ACC112 (cell line): ENCODE measurements around the gene DIAPH3.

Experiments used
- H2AFZ ChIP-seq: fragments of 200-600 bp; sonication (generic); one replicate; pipeline ENCODE4 v1.6.0; 2017; ENCODE audit warnings: antibody characterized with exemption, low read length; ENCODE audit not compliant: unreplicated experiment
- H3K27ac ChIP-seq: fragments of 200-600 bp; sonication (generic); 2 replicates; pipeline ENCODE4 v1.5.1; 2014; ENCODE audit warnings: low read depth, mild to moderate bottlenecking, antibody characterized with exemption, low read length, moderate library complexity
- H3K27me3 ChIP-seq: fragments of 200-600 bp; sonication (generic); 2 replicates; pipeline ENCODE4 v1.6.1; 2014; ENCODE audit warnings: mild to moderate bottlenecking, antibody characterized with exemption, low read length, moderate library complexity, mixed read lengths; ENCODE audit not compliant: insufficient read depth
- H3K36me3 ChIP-seq: fragments of 200-600 bp; sonication (generic); 2 replicates; pipeline ENCODE4 v1.6.1; 2016; ENCODE audit warnings: mild to moderate bottlenecking, antibody characterized with exemption, low read length, moderate library complexity, mixed read lengths; ENCODE audit not compliant: insufficient read depth
- H3K4me1 ChIP-seq: fragments of 200-600 bp; sonication (generic); one replicate; pipeline ENCODE4 v1.6.1; 2016; ENCODE audit warnings: low read length, mixed read lengths; ENCODE audit not compliant: insufficient read depth, unreplicated experiment, control insufficient read depth
- H3K4me3 ChIP-seq: fragments of 200-600 bp; sonication (generic); 2 replicates; pipeline ENCODE4 v1.5.1; 2014; ENCODE audit warnings: mild to moderate bottlenecking, low read depth, low read length
- H3K79me2 ChIP-seq: fragments of 200-600 bp; sonication (generic); one replicate; pipeline ENCODE4 v1.6.0; 2016; ENCODE audit warnings: low read length; ENCODE audit not compliant: control insufficient read depth, unreplicated experiment, insufficient read depth

DIAPH3 gene

GRCh38 chr13:60174113-60174512 lies 10.4 kb upstream of the DIAPH3 start:
- no peaks in the 10 kb centered on the region for H3K4me1 ChIP-seq
- H3K27me3 ChIP-seq, result no peaks in the 10 kb centered on the region
- H3K36me3 ChIP-seq, result no peaks in the 10 kb centered on the region
- H2AFZ ChIP-seq, result no peak overlapping the region
- H3K79me2 ChIP-seq, result no peaks in the 10 kb centered on the region
- H3K27ac ChIP-seq, result no peak overlapping the region
- H3K4me3 ChIP-seq, result no peak overlapping the region

GRCh38 chr13:60172111-60172510 lies 8.4 kb upstream of the DIAPH3 start:
- Histone ChIP-seq H3K4me1 (no peaks in the 10 kb centered on the region), H3K36me3 (no peaks in the 10 kb centered on the region), H3K27me3 (no peaks in the 10 kb centered on the region), H3K4me3 (no peak overlapping the region), H3K79me2 (no peaks in the 10 kb centered on the region), H3K27ac (no peak overlapping the region), H2AFZ (no peak overlapping the region)

GRCh38 chr13:60170414-60170813 lies 6.7 kb upstream of the DIAPH3 start:
- Histone ChIP-seq H3K27ac (no peak overlapping the region), H3K4me3 (no peak overlapping the region), H2AFZ (no peak overlapping the region), H3K4me1 (peaks cover 8% of the 10 kb centered on the region), H3K36me3 (no peaks in the 10 kb centered on the region), H3K79me2 (peaks cover under 1% of the 10 kb centered on the region), H3K27me3 (no peaks in the 10 kb centered on the region)

GRCh38 chr13:60169239-60170031 lies 5.7 kb upstream of the DIAPH3 start:
- no peak overlapping the region for H2AFZ ChIP-seq
- no peak overlapping the region for H3K4me3 ChIP-seq
- H3K27me3 ChIP-seq, result no peaks in the 10 kb centered on the region
- no peak overlapping the region for H3K27ac ChIP-seq
- peaks cover 17% of the 10 kb centered on the region for H3K4me1 ChIP-seq
- H3K79me2 ChIP-seq, result peaks cover 9% of the 10 kb centered on the region
- H3K36me3 ChIP-seq, result no peaks in the 10 kb centered on the region

- Histone ChIP-seq H3K36me3 (no peaks in the 10 kb centered on the region), H3K27me3 (no peaks in the 10 kb centered on the region), H3K27ac (no peak overlapping the region), H3K4me3 (no peak overlapping the region), H2AFZ (no peak overlapping the region), H3K4me1 (peaks cover 20% of the 10 kb centered on the region), H3K79me2 (peaks cover 21% of the 10 kb centered on the region)
These were observed 3.4 kb upstream of the DIAPH3 start for GRCh38 chr13:60167121-60167520.

GRCh38 chr13:60165391-60166099 lies 1.8 kb upstream of the DIAPH3 start:
- peaks cover 22% of the 10 kb centered on the region for H3K4me1 ChIP-seq
- H2AFZ ChIP-seq, result no peak overlapping the region
- H3K79me2 ChIP-seq, result peaks cover 36% of the 10 kb centered on the region
- peaks cover 9% of the 10 kb centered on the region; the same call in 1 of the 2 replicates for H3K36me3 ChIP-seq
- H3K27ac ChIP-seq, result no peak overlapping the region
- H3K4me3 ChIP-seq, result peak overlapping the region; percentile 95
- no peaks in the 10 kb centered on the region for H3K27me3 ChIP-seq

- H3K36me3 ChIP-seq, result peaks cover 13% of the 10 kb centered on the region; the same call in 1 of the 2 replicates
- peaks cover 48% of the 10 kb centered on the region for H3K79me2 ChIP-seq
- peak overlapping the region; percentile 81 for H2AFZ ChIP-seq
- no peaks in the 10 kb centered on the region for H3K27me3 ChIP-seq
- H3K27ac ChIP-seq, result peak overlapping the region; percentile 36
- H3K4me1 ChIP-seq, result peaks cover 22% of the 10 kb centered on the region
- peak overlapping the region; percentile 95 for H3K4me3 ChIP-seq
These were observed 634 bp upstream of the DIAPH3 start for GRCh38 chr13:60164234-60164889.

- no peak overlapping the region for H2AFZ ChIP-seq
- H3K79me2 ChIP-seq, result peaks cover 70% of the 10 kb centered on the region
- H3K27me3 ChIP-seq, result no peaks in the 10 kb centered on the region
- peaks cover 13% of the 10 kb centered on the region; the same call in 1 of the 2 replicates for H3K36me3 ChIP-seq
- H3K4me3 ChIP-seq, result peak overlapping the region; percentile 95
- peak overlapping the region; percentile 79 for H3K27ac ChIP-seq
- peaks cover 22% of the 10 kb centered on the region for H3K4me1 ChIP-seq
These were observed 1.6 kb downstream of the DIAPH3 start for GRCh38 chr13:60162096-60162495.

GRCh38 chr13:60158321-60158801 lies 5.4 kb downstream of the DIAPH3 start:
- Histone ChIP-seq H3K4me1 (peaks cover 5% of the 10 kb centered on the region), H2AFZ (no peak overlapping the region), H3K79me2 (peaks cover 97% of the 10 kb centered on the region), H3K4me3 (no peak overlapping the region), H3K27me3 (no peaks in the 10 kb centered on the region), H3K27ac (no peak overlapping the region), H3K36me3 (peaks cover 13% of the 10 kb centered on the region; the same call in 1 of the 2 replicates)

- Histone ChIP-seq H3K4me3 (no peak overlapping the region), H3K36me3 (peaks cover 7% of the 10 kb centered on the region; the same call in 1 of the 2 replicates), H3K4me1 (peaks cover 3% of the 10 kb centered on the region), H3K27me3 (no peaks in the 10 kb centered on the region), H3K79me2 (peaks cover 97% of the 10 kb centered on the region), H3K27ac (no peak overlapping the region), H2AFZ (no peak overlapping the region)
These were observed 7.8 kb downstream of the DIAPH3 start for GRCh38 chr13:60155978-60156377.
